Left hindlimb (tissue), 1 donor: ENCODE data around the gene GRIA3.

ENCODE experiments used
- DNase-seq: peaks from one replicate; pipeline ENCODE4 v3.0.0-alpha.2; 2018

The GRIA3 gene

DNA sequence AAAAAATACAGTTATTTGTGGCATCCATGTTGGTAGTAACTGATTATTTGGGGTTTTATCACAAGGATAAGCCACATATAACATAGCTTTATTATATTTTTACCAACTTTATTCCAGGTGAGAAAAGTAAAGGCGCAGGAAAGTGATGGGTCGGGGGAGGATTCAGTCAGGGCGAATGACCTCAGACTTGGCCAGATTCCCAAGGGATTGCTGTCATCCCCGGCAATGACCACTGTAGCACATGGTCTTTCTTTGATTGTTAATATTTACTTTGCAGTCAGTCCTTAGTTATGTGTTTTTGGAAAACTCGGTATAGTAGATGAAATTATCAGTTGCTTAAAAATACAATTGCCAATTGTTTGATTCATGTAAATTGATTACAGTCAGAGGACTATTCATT lies 17.6 kb downstream of the GRIA3 start:
- no peak for DNase-seq

DNA sequence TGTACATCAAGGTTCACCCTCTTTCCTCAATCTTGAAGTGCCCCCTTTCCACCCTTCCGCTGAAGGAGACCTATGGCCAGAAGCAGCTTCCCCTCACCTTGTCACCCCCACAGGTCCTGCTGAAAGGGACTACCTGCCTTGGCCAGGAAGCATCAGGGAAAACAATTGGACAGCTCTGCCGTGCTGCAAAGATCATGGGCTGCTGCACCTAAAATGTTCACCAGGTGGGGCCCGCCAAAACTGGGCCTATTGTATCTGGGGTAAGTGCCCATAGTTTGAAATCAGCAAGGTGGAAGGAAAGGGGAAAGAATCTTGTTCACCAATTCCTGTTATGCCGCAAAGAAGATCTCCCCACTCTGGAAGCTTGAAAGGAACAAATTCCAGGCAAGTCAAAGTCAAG lies 18.4 kb downstream of the GRIA3 start:
- DNase-seq: no peak

DNA sequence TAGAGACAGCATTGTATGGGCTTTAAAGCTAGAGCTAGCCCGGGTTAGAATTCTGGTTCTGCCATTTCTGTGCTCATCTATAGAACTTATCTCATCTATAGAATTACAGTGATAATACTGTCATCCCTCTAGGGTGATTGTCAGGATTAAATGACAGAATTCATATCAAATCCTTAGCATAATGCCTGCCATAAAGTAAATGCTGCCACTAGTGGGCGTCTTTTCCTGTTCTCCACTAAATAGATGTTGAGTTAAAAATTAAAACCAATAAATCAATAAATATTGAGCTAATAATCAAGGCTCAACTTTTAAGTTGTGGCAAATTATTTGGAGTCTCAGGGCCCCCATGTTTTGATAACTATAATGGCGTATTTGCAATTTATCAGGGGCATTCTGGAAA lies 19.7 kb downstream of the GRIA3 start:
- DNase-seq: no peak

DNA sequence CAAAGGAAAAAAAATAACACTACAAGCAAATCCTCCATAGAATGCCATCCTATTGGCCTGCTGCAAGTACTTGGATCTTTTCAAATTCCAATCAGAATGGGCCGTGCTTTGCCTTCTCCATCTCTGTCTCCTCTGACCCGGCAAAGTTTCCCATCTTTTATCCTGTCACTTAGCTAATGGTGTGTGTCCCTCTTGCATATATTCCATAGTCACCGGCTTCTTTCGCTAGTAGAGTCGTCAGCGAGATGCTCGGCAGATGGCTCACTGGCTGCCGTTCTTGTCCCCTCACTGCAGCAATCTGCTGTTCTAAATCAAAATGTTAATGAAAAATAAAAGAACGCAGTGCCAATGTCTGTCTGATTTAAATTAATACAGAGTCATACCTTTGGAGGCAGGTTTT lies 22.1 kb downstream of the GRIA3 start:
- no peak for DNase-seq

DNA sequence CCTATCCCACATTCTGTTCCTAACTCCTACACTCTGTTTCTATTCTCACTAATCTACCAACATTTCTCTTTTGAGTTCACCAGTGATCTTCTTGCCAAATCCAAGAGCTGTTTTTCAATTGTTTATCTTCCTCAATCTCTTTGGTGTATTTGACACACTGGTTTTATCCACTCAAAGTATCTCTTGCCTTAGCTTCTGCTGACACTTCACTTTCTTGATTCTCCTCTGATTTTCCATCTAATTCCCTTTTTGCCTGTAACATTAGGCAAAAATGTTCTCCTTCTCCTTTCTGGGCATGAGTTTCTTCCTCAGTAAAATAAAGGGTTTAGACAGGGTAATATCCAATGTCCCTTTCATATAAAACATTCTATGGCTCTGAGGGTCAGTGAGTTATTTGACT lies 26.2 kb downstream of the GRIA3 start:
- DNase-seq: no peak

DNA sequence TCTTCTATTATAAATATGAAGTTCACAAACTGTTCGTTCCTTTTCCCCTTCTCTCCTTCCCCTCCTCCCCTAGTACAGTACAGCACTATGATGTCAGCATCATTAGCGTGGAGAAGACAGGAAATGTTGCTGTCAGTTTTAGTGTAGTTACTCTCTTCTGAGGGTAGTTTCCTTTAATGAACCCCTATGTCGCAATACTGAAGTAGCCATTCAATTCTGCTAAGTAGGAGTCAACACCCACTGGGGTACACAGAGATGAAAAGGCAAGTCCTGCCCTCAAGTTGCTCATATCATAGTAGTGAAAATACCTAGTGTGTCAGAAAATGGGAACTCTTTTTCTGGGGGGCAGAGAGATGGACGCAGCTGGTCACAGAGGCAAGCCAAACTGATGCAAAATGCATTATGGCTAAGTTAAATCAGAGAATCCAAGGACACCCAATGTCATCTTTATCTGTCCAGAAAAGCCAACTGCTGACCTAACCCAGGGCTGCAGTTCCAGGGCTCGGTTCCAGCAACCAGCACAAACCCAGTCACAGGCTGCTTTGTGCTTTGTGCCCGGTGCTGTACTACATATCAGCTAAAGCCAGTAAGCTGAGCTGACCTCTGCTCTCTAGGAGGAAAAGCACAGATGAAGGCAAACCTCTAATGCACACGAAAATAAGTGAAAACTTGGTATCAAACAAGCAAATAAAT lies 31.5 kb downstream of the GRIA3 start:
- DNase-seq: no peak

DNA sequence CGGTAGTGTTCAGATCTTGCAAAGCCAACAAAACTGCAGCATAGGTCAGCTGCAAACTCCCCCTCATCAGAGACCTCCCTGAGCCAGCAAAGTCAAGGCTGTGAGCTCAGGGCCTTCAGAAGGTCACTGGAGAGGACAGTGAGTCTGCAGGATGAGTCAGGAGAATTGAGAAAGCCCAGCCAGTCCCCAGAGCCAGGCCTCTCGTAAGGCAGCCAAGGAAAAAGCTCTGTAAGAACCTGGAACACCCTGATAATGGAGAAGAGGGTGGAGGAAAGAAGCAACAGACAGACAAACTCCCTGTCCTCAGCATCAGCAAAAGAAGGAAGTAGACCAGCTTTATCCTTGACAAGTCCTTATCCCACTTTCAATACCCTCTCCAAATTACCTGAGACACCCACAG lies 33.0 kb downstream of the GRIA3 start:
- no peak for DNase-seq

DNA sequence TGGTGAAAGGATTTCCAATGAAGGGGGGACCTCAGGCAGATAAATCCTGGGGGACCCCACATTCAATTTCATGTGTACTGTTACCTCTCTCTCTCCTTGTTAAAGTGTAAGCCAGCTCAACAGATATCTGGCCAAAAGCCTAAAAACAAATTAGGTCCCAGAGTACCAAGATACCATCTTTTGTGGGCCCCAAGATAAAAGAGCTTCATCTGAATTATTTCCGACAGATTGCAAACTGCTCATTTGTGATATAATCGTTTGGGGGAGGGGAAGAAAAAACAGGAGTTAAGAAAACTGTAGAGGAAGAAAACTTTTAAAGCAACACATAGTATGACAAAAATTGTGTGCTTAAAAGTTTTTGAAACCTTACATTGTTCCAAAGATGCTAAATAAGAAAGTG lies 33.6 kb downstream of the GRIA3 start:
- no peak for DNase-seq

DNA sequence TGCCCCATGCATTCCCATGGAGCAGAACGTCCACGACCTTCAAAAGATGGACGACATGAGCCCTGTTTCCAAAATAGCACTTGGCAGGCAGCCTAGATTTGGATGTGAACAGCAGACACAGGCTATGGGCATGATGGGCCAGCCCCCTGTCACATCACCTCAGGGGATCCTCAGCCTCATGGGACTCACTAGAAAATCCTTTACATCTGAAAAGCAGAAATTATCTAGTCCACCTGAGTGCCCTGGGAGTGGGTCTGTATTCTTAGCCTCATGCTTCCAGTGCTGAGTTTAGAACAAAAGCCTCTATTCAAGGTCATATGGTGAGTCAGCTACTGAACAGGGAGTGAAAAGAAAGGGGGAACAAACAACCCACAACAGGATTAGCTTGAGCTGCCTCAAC lies 35.8 kb downstream of the GRIA3 start:
- no peak for DNase-seq

DNA sequence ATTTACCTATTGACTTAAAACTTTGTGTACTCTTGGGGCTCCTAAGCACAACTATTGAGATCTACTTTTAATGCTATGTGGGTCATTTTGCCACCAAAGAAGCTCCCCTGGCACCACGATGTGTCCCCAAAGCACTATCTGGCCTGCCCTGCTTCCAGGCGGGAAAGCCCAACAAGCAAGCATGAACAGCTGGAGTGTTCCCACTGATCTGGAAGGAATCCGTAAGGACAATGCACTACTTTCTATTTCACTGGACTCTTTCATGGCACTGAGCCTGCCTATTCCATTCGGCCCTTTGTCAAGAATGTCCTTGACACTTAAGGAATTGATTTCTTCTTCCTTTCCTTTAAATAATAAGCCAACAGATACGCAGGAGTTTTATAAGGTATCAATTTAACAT lies 38.8 kb downstream of the GRIA3 start:
- no peak for DNase-seq

DNA sequence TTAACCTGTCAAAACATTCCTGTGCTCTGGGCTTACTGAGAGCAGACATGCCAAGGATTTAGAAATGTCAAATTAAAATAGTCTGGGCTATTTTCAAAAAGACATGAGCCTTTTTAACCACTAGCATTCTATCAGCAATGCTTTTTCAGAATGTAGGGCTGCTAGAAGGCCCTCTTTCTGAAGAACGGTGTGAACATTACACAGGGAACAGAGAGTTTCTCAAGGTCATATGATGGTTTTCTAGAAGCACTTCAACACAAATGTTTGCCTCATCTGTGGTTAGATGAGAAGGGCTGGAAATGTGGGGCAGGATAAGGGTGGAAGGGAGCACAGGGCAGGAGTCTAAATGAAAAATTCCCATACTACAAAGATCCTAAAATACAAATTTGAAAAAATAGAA lies 39.3 kb downstream of the GRIA3 start:
- no peak for DNase-seq

DNA sequence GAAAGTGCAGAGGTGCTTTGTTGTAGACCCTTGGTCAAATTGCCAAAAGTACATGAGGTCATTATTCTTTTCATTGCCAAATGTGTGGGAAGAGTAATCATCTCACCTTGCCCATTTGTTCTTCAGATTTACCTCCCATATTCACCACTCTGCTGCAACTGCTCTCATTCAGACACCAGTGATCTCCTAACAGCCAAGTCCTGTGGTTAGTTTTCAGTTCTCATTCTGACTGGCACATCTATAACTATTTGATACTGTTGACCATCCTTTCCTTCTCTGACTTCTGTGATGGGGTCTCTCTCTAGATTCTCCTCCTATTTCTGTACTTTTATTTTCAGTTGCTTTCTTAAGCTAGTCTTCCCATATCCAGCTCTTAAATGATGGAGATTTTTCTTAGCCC lies 39.8 kb downstream of the GRIA3 start:
- no peak for DNase-seq

DNA sequence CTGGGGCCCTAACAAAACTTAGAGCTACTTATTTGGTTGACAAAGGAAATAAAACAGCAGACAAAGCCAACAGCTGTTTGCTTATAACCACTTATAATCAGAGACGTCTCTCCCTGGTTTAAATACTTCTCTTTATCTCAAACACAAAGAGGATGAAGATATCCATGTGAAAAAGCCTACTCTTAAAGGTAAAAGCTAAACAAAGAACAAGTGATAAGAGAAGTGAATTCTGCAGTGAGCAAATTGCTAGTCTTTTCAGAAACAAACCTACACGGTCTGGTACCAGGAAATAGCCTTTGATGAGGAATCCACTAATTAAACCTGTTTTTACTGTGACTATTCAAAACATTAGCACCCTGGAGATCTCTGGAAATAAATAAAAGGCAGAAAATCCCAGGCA lies 46.7 kb downstream of the GRIA3 start:
- no peak for DNase-seq

DNA sequence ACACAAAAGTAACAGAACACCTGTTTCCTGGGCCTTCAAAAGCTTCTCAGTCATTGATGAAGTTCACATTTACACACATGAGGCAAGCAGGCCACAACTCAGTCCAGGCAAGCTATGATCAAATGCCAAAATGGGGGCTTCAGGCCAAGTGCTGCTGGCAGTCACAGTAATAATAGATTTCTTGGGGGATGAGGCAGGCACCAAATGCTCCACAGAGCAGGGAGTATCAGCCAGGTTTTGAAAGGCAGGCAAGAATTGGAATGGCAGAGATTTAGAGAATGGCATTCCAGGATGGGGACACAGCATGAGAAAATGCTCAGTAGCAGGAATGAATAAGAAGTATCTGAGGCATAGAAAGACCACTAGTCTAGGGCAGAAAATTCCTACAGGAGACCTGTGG lies 52.8 kb downstream of the GRIA3 start:
- peak; percentile 24 for DNase-seq

DNA sequence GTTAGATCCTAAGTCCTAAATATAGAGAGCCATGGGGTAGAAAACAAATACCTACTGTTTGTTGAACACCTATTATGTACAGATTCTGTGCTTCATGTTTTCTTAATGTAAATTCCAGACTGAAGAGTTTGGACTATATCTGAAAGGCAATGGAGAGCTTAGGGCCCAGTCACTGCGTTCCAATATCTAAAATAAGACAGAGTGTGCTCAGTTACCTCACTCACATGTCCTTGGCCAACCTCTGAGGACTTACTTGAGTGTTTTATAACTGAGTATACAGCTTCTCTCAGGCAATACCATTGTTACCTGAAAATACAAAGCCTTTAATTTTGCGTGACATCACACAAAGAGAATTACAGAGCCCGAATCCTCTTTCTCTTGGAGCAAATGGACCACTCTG lies 53.2 kb downstream of the GRIA3 start:
- no peak for DNase-seq

DNA sequence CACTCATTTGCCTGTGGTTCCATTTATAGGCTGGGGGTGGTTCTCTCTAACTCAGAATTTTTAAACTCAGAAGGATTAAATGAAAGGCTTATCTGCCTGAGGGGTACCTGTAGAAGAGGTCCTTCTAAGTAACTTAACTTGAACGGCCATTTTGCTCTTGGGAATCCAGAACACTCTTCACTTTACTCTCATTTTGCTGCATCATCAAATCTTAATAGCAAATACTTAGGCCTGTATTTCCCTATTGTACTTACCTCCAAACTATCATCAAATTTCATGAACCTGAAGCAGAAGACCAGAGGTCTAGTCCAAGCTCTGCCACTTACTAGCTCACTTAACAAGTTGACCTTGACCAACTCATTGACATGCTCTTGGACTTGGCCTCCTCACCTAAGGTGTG lies 70.4 kb downstream of the GRIA3 start:
- no peak for DNase-seq

DNA sequence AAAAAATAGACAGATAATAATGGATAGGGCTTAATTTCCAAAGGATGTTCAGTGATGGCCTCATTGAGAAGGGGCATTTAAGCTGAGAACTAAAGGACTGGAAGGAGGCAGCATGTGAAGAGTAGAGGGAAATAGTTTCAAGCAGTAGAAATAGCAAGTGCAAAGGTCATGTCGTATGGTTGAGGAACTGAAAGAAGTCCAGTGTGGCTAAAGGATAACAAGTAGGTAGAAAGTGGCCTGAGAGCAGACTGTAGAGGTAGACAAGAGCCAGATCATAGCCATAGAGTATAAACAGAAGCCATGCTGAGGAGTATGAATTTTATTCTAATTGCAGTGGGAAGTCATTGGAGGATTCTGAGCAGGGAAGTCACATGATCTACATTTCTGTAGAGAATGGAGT lies 72.3 kb downstream of the GRIA3 start:
- no peak for DNase-seq

DNA sequence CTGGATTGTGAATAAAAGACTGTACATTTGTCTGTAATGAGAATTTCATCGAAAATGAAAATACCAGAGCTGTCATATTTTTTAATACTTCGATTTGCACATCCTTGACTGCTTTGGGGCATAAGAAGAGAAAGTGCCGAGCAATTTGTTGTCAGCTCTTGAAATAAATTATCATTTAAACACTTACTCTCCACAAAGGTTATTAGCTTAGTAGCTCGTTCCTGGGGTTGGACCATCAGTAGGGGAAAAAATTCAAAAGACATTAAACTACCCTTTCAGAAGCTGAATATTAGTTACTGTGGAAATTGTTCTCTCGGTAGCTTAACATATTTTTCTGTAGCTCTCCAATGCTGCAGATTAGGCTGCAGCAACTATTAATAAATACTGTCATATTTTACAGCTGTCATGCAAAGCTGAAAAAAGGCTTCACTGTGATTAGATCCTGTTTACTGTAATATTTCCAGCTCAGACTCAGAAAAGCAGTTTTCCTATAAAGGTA lies 76.9 kb downstream of the GRIA3 start:
- DNase-seq: no peak

DNA sequence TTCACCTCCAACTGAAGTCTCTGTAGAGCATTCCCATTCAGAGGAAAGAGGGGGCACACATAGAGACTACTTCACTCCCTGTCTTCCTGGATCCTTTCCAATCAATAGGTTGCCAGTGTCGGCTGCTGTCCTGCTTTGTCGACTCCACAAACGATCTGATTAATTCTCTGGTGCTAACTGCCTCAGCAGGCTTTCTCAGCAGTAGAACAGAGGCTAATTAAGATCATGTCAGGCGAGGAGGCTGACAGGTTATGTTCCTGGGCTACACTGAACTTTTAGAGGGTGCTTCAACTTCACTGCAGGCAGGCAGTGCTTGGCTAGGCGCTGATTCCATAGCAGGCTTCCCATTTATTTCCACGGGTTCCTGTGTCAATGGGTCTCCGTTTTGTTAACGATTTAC lies 79.2 kb downstream of the GRIA3 start:
- no peak for DNase-seq

DNA sequence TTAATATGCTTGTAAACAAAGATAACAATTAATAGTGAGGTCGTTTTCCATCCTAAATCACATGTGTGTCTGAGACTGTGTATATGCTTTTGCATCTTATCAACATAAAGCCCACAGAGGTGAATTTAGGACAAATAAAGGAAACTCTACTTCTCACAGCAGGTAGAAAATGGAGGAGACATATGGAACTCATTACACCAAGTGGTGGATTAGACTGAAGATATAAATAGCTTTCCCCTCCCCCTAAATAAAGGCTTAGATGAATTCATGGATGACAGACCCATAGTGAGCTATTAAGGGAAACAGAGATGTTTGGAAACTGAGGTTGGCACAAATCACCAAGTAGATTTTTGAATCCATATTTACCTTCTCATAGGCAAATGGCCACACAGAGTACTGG lies 79.7 kb downstream of the GRIA3 start:
- no peak for DNase-seq

DNA sequence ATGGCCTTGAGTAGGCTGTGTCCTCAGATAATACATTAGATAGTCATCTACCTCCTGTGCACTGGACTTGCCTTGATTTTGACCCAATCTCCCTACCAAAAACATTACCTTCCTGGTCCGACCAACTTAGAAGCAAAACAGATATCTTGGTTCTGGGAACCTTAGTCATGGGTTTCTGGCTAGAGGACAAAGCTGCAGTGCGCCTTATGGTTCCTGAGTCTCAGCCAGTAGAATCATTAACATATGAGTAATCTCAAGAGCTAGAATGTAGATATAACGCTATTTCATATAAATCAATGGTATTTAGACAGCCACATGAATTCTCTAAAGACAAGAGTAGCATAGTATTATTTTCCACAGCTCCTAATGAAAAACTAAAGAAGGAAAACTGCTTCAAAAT lies 83.1 kb downstream of the GRIA3 start:
- DNase-seq: no peak

DNA sequence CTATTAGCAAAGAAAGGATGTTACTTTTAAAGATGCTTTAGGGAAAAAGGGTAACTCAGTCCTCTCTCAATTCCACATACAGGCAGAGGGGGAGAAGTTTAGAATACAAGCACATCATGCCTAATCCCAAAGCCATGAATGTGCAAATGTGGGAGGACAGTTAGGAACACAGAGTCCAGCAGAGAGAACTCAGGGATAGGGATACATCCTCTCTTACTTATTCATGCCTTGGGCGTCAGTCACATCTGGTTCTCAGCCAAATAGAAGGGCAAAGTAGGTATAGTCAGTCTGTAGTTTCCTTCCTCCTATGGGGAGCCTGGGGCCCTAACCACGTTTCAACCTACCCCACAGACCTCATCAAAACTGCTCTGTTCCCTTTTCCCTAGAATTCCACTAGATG lies 87.8 kb downstream of the GRIA3 start:
- DNase-seq: no peak

DNA sequence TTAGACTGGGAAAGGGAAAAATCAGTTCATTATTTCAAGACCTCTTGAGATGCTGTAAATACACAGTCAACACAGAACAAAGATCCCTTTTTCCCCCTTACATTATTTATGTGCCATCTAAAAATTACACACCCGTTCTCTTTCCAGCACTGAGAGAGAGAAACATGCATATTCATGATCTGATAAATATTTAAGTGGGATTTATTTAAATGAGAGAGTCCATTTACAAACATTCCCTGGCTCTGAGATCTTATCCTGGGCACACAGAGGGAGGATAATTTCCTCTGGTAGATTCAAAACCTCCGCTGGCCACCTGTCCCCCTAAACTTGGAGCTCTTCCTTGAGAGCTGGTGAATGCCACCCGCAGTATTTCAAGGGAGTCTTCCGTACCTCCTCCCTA lies 88.6 kb downstream of the GRIA3 start:
- no peak for DNase-seq

DNA sequence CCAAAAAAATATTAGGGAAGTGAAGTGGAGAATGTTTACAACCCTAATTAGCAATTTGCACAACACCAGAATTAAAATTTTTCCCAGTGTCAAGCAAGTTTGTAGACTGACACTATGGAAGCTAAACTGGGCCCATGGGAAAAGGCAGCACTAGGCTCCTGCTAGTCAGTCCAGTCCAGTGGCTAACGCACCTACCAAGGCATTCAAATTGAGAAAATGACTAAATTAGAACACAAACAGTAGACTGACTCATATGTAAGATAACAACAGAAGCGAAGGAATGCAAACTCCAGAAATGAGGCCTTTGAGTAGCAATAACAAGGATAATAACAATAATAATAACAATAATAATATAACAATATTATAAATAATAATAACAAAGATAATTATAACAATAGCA lies 90.7 kb downstream of the GRIA3 start:
- DNase-seq: no peak

DNA sequence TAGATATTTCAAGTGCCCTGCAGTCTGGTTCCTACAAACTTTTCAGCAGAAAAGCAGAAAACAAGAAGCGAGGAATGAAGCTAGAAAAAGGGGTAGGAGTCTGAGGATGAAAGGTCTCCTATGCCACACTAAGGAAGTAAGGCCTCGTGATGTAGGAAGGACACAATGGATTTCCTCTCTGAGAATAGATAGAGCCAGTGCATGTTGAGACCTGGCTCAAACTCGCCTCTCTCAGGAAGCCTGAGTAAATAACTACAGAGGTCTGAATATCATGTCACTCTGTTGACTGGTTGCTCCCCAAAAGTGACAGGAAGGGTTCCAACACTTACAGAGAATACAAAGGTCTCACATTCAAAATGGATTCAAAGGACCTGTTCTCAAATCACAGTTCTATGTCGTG lies 93.3 kb downstream of the GRIA3 start:
- DNase-seq: no peak

DNA sequence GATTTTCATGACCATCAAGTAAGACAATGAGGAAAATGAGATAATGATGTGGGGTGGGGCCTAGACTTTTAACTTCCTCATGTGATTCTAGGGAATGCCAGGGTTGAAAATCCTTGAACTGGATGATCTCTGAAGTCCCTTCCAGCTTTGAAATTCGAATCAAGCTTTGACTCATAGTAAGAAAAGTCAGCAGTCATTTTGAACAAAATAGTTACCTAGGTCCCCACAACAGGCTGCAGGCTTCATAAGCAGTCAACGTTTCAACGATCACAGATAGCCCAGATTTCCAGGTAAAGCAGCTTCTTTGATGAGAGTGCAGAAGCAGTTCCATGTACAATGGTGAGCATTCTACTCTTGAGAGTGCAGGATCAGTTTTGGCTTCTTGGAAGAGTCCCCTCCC lies 93.7 kb downstream of the GRIA3 start:
- DNase-seq: no peak
